Right lobe of liver (tissue), 6 donors: Measurements from ENCODE around the gene GALNT14. TPM values are rescaled to one million over a fixed set of nuclear protein-coding genes. Genes with fewer than 3 reads are reported as not detected.

Experiments
- ATAC-seq, 4 donors: fragments of 200-7000 bp; cut with Tn5 transposase; one replicate each; pipeline ENCODE4 v1.9.1; 2020; ENCODE audit warnings: mild to moderate bottlenecking in 4 of 4, moderate library complexity in 4 of 4
- DNase-seq, 3 donors: peaks; one replicate each; pipeline ENCODE4 v3.0.0-alpha.2; 2020
- H3K27ac ChIP-seq, 3 donors: fragments of 200-600 bp; one replicate each; pipeline ENCODE4 v1.8.0; 2022
- H3K27me3 ChIP-seq, 2 donors: fragments of 200-600 bp; one replicate each; pipeline ENCODE4 v1.8.0; 2022
- H3K36me3 ChIP-seq, 4 donors: fragments of 200-600 bp; sonication (generic) in 1 of 4; one replicate each; pipeline versions ENCODE4 v1.5.1 to v1.8.0; 2017 to 2022; ENCODE audit warnings: control low read depth in 1 of 4
- H3K4me1 ChIP-seq, 4 donors: fragments of 200-600 bp; sonication (generic) in 1 of 4; one replicate each; pipeline versions ENCODE4 v1.5.1 to v1.8.0; 2017 to 2022; ENCODE audit warnings: control low read depth in 1 of 4
- H3K4me3 ChIP-seq, 3 donors: fragments of 200-600 bp; one replicate each; pipeline ENCODE4 v1.8.0; 2022
- H3K9me3 ChIP-seq, 4 donors: fragments of 200-600 bp; sonication (generic) in 1 of 4; one replicate each; pipeline versions ENCODE4 v1.5.1 to v1.8.0; 2017 to 2022; ENCODE audit warnings: control low read depth in 1 of 4
- CTCF ChIP-seq, 4 donors: fragments of 200-600 bp in 3 of 4; fragments of 450-650 bp in 1 of 4; IDR thresholded peaks; one replicate each; pipeline versions ENCODE4 v1.5.1 to v1.8.0; 2016 to 2022; ENCODE audit warnings: antibody characterized with exemption in 4 of 4, mild to moderate bottlenecking in 2 of 4
- POLR2A ChIP-seq: fragments of 450-650 bp; IDR thresholded peaks from one replicate; pipeline ENCODE4 v1.6.1; 2017; ENCODE audit warnings: antibody characterized with exemption, mild to moderate bottlenecking
- WGBS: methylation state at CpG from one replicate; pipeline ENCODE4 v1.1.6; 2018; ENCODE audit warnings: low coverage, low lambda C conversion rate; ENCODE audit not compliant: insufficient coverage; ENCODE audit errors: missing lambda C conversion rate; 5-methylcytosine and 5-hydroxymethylcytosine counted together
- intact Hi-C, 2 donors: fragments of 100-400 bp; cut with DNase I; formaldehyde crosslinking; loops; one replicate each; pipeline versions ENCODE4 v1.11.2 to v1.14.1; 2022
- total RNA-seq, 6 experiments: library from RNA; depleted of rRNA in 2 of 6; stranded (reverse); fragments of >200 nt in 2 of 6; fragmentation: NEBNext Ultra II Directional in 3 of 6; extraction: Animal tissue kit (Norgen Biotek cat#: 25700) in 3 of 6; gene quantifications; one replicate each; pipeline versions ENCODE4 v1.1.0 to v1.2.4, GENCODE V29; 2016 to 2023
- donor health status: DM: no; HTN: yes; CAD: no.
- donor health status: DM: no; HTN: no; CAD: no.
- donor health status: DM: no; HTN: no; CAD: no.
- donor health status: DM: no; HTN: yes; CAD: no.
- donor health status: DM: no; HTN: yes; CAD: no.

GALNT14 gene
- total RNA-seq, 6 experiments from 2014 or later, result 0.37 to 2.8 (median 1.0) TPM

- no peak for DNase-seq
- Histone ChIP-seq H3K4me1 (no peaks in the 10 kb centered on the region), H3K4me3 (no peak overlapping the region), H3K36me3 (no peaks in the 10 kb centered on the region), H3K9me3 (no peaks in the 10 kb centered on the region), H3K27me3 (no peaks in the 10 kb centered on the region), H3K27ac (no peak overlapping the region)
- TF ChIP-seq CTCF (IDR thresholded peaks at IDR 0.05) (no peak), POLR2A (no peak)
- ATAC-seq, result no peak
- intact Hi-C loops, result no loop called here
- 67% methylated on average over 5 of the region's 10 CpGs for WGBS
Observed at GRCh38 chr2:30965022-30965531, 173.2 kb downstream of the GALNT14 start.

GRCh38 chr2:30964334-30965005 lies 173.8 kb downstream of the GALNT14 start:
- intact Hi-C loops, result no loop called here
- Histone ChIP-seq H3K9me3 (no peaks in the 10 kb centered on the region), H3K27ac (no peak overlapping the region), H3K4me1 (no peaks in the 10 kb centered on the region), H3K4me3 (no peak overlapping the region), H3K27me3 (no peaks in the 10 kb centered on the region), H3K36me3 (no peaks in the 10 kb centered on the region)
- 54% methylated on average over 3 of the region's 11 CpGs for WGBS
- no peak for ATAC-seq
- no peak for DNase-seq
- TF ChIP-seq CTCF (IDR thresholded peaks at IDR 0.05), result no peak
- TF ChIP-seq POLR2A, result no peak

- H3K4me1 ChIP-seq, result no peaks in the 10 kb centered on the region
- WGBS, result no CpG with 5 or more reads among the region's 7 CpGs
- H3K9me3 ChIP-seq, result no peaks in the 10 kb centered on the region
- H3K27me3 ChIP-seq, result no peaks in the 10 kb centered on the region
- ATAC-seq (no peak), DNase-seq (no peak)
- intact Hi-C loops, result no loop called here
- H3K36me3 ChIP-seq, result no peaks in the 10 kb centered on the region
- H3K27ac ChIP-seq, result no peak overlapping the region
- no peak overlapping the region for H3K4me3 ChIP-seq
- TF ChIP-seq POLR2A (no peak), CTCF (IDR thresholded peaks at IDR 0.05) (no peak)
Observed at GRCh38 chr2:30963184-30963583, 175.1 kb downstream of the GALNT14 start.

- no peaks in the 10 kb centered on the region for H3K4me1 ChIP-seq
- no peak for TF ChIP-seq POLR2A
- no peak for TF ChIP-seq CTCF (IDR thresholded peaks at IDR 0.05)
- no peaks in the 10 kb centered on the region for H3K27me3 ChIP-seq
- H3K27ac ChIP-seq, result no peak overlapping the region
- H3K4me3 ChIP-seq, result no peak overlapping the region
- no peaks in the 10 kb centered on the region for H3K9me3 ChIP-seq
- DNase-seq, result no peak
- intact Hi-C loops, result no loop called here
- ATAC-seq, result no peak
- no peaks in the 10 kb centered on the region for H3K36me3 ChIP-seq
- 75% methylated on average over 10 of the region's 10 CpGs for WGBS
Observed at GRCh38 chr2:30960213-30960612, 178.0 kb downstream of the GALNT14 start.
